Islet precursor cell (in vitro differentiated cells): Measurements from ENCODE around the gene FANCC.
"Not testable (repeated sequence)": the region's sequence is repeated elsewhere in the genome, so short reads cannot be mapped to it uniquely, and the experiment has no call there.

Source experiments
- DNase-seq: peaks from one replicate; pipeline ENCODE4 v3.0.0-alpha.2; 2018

The FANCC gene

DNA sequence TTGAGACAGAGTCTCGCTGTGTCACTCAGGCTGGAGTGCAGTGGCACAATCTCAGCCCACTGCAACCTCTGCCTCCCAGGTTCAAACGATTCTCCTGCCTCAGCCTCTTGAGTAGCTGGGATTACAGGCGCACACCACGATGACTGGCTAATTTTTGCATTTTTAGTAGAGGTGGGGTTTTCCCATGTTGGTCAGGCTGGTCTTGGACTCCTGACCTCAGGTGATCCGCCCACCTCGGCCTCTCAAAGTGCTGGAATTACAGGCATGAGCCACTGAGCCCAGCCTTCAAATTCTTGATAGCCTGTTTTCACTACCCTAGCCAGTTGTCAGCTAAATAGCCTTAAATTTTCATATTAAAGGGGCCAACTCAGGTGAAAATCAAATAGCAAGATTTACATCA lies 11.6 kb upstream of the FANCC start:
- not testable (repeated sequence) for DNase-seq

DNA sequence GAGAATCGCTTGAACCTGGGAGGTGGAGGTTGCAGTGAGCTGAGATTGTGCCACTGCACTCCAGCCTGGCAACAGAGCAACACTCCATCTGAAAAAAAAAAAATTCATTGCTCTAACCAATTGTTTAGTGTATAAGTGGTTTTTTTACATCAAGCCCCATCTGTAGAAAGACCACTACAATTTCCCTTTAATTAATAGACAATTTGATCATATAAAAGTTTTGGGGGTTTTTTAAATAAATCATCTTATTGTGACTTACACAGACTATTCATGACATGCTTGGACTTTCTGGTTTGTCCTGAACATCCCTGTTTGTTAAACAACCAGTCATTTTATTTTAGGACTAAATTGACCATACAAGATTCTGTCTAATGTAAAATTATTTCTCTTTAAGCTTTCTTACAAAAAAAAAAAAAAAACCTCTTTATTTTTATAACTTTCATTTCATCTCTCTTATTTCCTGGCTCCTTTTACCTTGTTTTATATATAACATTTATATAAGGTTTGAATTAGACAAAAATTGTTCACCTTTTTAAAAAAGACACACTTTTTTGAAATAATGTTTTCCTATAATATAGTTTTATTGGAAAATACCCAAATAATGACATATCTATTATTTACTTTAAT lies 9.8 kb upstream of the FANCC start:
- DNase-seq, result no peak

GRCh38 chr9:95325221-95325620 lies 7.7 kb upstream of the FANCC start:
- no peak for DNase-seq

GRCh38 chr9:95317893-95318211 lies 343 bp upstream of the FANCC start:
- DNase-seq, result no peak

- DNase-seq, result peak; percentile 90
These were observed 753 bp downstream of the FANCC start for GRCh38 chr9:95316794-95317118.

GRCh38 chr9:95316274-95316673 lies 1.2 kb downstream of the FANCC start:
- DNase-seq, result no peak

DNA sequence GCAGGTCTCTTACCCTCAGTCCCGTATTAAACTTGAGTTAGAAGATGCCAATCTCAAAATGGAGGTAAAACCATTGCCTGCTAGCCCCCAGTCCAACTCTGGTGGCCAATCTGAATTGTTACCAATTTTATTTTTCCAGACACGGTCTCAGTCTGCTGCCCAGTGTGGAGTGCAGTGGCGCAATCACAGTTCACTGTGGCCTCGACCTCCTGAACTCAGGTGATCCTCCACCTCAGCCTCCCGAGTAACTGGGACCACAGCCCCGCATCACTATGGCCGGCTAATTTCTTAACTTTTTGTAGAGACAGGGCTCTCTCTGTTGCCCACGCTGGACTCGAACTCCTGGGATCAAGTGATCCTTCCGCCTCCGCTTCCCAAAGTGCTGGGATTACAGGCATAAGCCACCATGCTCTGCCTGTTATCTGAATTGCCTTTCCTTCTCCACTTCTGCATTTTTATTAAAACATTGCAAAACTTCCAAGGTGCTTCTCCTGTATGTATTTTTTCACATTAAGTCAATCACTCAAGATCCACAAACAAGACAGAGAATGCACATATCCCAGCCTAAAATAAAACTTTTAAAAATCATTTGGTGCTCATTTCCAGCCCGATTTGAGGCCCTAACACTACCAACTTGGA lies 2.3 kb downstream of the FANCC start:
- no peak for DNase-seq

GRCh38 chr9:95313010-95313498 lies 4.5 kb downstream of the FANCC start:
- peak; percentile 89 for DNase-seq

DNA sequence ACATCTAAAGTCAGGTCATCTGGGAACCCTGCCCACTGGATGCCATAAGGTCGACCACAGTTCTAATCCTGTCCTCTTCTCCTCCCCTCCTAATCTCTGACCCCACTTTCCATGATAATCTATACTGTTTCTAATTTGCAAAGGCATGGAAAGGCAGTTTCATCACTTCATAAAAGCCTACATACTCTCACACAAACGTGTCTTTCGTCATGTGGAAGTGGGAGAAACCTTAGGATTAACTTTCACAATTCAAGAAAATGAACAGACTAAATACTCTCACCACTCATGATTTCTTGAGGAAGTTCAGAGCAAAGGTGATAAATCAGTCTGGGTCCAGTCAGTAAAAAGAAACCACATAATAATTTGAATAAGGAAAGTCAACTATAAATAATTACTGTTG lies 5.5 kb downstream of the FANCC start:
- DNase-seq, result no peak

GRCh38 chr9:95307538-95307937 lies 10.0 kb downstream of the FANCC start:
- DNase-seq, result no peak

DNA sequence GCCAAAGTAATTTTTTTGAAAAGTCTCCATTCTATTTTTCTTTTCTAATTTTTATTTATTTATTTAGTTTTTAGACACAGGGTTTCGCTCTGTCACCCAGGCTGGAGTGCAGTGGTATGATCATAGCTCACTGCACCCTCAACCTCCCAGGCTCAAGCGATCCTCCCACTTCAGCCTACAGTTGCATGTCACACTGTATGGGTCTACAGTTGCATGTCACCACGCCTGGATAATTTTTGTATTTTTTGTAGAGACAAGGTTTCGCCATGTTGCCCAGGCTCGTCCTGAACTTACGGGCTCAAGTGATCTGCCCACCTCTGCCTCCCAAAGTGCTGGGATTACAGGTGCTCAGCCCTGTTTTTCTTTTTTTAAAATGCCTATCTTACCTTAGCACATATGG lies 10.7 kb downstream of the FANCC start:
- DNase-seq, result no peak

DNA sequence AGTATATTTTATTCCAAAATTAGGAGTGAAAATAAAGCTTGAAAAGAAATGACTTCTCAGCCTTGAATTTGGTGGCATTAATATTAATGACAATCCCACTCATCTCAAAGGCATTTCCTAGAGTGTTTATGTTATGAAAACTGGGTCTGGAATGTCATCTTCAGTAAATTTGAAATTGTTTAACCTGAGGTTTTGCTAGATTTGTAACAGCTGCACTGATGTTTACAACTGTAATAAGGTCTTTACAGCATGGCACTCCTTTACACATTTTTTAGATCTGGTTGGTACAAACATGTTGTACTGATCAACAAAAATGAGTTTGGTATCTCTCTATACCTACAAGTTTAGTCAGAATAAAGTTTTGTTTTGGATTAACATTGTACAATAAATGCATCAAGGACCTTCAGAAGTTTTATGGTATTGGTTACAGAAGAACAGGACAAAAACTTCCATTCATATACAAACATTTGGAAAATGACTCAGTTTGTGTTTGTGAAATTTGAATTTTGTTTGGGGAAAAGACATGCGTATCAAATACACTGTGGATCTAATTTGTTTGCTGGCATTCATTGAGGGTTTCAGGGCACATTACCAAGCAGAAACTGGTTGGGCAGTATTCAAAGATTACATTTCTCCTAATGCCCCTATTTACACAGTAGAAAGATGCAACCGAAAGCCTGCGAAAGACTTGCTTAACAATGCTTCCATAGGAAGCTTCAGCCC lies 11.6 kb downstream of the FANCC start:
- DNase-seq, result no peak

DNA sequence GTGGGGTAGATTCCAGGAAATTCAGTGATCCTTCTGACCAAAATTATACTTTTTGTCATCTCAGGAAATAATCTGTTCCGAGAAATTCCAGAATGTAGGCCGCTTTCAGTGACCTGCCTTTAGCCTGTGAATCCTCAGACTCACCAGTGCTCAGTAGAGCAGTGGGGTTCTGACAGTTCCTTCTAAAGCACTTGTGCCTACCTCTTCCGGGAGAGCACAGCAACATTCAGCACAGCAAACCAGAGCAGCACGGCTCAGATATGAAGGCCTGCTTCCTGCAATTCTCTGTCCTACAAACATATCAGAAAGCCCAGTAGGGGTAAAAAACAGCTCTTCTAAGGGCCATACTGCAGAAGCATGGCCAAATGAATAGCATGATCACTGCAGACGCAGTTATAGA lies 15.0 kb downstream of the FANCC start:
- DNase-seq, result no peak

- no peak for DNase-seq
These were observed 19.7 kb downstream of the FANCC start for GRCh38 chr9:95297760-95298159.

DNA sequence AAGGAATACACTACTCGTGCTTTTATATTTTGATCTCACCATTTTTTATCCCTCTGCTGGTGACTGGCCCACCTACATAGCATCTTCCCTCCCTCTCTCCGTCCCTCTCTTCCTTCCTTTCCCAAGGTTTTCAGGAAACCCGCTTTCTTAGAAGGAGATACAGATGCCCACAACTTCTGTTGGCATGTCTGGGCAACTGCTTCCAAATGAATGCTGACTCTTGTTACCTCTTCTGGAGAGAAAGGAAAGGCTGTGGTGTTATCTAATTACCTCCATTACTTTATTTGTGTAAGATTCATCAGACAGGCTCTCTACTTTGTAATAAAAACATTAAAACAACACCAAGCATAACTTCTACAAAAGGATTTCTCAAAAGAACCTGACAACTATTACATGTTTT lies 20.2 kb downstream of the FANCC start:
- DNase-seq, result no peak

DNA sequence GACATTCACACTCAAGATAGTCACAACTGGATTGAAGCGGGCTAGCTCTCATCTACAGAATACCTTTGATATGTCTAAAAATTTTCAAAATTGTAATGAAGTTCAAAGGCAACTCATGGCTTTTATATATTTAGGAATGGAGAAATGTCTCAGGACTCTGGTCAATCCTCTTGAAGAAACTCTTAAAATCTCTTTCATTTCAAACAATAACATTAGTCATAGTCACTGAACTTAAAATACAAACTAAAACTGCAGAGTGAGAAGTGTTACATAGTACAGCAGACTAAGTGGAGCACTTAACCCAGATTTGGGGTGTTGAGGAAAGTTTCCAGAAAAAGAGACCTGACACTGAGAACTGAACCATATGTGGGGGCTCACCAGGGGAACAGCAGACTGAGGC lies 20.7 kb downstream of the FANCC start:
- DNase-seq, result no peak

GRCh38 chr9:95293296-95293695 lies 24.2 kb downstream of the FANCC start:
- not testable (repeated sequence) for DNase-seq

DNA sequence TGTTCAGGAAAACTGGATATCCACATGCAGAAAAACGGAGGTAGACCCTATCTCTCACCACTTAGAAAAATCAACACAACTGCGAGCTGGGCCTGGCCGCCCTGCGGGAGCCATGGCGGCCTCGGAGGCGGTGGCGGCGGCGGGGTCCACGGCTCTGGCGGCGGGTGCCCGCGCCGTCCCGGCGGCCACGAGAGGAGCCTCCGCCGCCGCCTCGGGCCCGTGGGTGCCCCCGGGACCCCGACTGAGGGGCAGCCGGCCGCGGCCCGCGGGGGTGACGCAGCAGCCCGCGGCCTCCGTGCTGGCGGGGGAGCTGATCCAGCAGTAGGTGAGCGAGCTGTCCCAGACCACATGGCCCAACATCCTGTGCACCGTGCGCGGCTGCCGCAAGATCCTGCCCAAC lies 25.3 kb downstream of the FANCC start:
- no peak for DNase-seq

GRCh38 chr9:95286151-95286550 lies 31.4 kb downstream of the FANCC start:
- DNase-seq, result no peak

DNA sequence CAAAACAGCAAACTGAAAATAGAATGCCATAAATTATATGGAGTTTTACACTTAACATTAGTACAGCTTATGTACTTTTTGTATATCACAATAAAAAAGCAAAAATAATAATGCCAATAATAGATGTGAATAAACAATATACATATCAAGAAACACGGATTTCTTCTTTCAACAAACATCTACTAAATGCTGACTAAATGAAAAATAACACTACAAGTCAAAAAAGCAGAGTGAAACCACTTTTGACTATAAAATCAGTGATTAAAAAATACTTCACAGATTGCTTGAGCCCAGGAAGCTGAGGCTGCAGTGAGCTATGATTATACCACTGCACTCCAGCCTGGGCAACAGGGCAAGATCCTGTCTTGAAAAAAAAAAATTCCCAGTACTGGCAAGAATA lies 32.2 kb downstream of the FANCC start:
- no peak for DNase-seq

DNA sequence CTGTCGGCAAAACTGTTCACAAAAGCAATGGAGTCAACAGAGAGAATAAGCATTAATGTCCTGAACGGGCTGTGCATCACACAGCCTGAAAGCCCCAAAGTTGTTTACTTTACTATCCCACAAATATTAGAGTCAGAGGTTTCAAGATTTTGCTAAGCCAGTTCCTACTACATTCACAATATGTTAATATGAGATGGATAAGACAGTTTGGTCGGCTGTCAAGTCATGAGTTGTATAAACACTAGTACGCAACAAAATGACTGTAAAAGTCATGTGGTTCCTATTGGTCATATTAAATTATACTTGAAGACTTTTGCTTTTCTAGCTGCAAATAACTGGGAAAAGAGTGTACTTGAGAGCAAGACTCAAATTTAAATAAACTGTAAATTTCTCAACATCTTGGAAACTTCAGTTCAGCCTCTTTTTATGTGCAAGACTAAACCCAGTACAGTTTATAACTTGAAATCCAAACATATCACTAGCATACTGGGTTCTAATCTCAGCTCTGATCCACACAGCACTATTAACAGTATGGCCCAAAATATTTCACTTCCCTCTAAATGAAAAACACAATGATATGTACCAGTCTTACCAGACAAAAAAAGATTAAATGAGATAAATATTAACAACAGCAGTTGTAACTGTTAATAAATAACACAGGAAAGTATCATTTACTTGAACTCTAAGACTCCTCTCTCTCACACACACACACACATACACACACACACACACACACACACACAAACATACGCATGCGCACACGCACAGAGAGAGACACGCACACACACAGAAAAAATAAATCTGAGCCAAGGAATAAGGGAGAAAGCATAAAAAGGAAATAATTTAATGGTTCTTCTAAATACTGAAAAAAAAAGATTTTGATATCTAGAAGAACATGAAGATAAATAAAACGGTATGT lies 33.1 kb downstream of the FANCC start:
- DNase-seq, result no peak

DNA sequence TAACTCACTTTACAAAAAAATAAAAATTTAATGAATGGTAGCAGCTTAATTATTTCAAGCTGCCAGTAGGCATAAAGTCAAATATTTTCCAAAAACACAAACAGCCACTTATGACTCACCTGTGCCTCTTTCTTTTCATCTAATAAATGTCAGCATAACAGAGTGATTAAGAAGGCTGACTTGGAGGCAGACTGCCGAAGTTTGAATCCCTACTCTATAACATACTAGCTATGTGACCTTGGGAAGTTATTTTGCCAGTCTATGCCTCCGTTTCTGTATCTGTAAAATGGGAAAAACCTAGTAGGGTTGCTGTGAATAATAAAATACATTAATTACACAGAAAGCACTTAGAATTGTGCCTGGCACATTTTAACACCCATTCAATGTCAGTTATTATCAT lies 33.8 kb downstream of the FANCC start:
- DNase-seq, result no peak

GRCh38 chr9:95282332-95282731 lies 35.2 kb downstream of the FANCC start:
- no peak for DNase-seq

GRCh38 chr9:95280745-95281144 lies 36.8 kb downstream of the FANCC start:
- no peak for DNase-seq
